K562 (cell line): Measurements from ENCODE around the gene ASCL3. TPM values are rescaled to one million over a fixed set of nuclear protein-coding genes. Genes with fewer than 3 reads are reported as not detected.

Source experiments
- CBX1 ChIP-seq: sonication (generic); IDR thresholded peaks from 2 replicates; pipeline ENCODE4 v1.6.1; 2016; ENCODE audit warnings: antibody characterized with exemption, low read depth, mild to moderate bottlenecking
- CXXC5 ChIP-seq: fragments of 250-450 bp; sonication (Bioruptor Pico); IDR thresholded peaks from 2 replicates; pipeline ENCODE4 v1.8.0; 2022; ENCODE audit warnings: inconsistent platforms, mild to moderate bottlenecking, moderate library complexity
- ERF ChIP-seq: fragments of 450-650 bp; formaldehyde crosslinking; IDR thresholded peaks from 2 replicates; pipeline ENCODE4 v1.4.0; 2020; ENCODE audit warnings: mild to moderate bottlenecking, mixed read lengths
- GATAD2B ChIP-seq: fragments of 450-650 bp; IDR thresholded peaks from 2 replicates; pipeline ENCODE4 v1.6.1; 2017; ENCODE audit warnings: mild to moderate bottlenecking, borderline replicate concordance
- HMGN3 ChIP-seq: IDR thresholded peaks from 2 replicates; pipeline ENCODE4 v1.6.1; 2011; ENCODE audit warnings: borderline replicate concordance, low read depth, mild to moderate bottlenecking, mixed read lengths, low read length; ENCODE audit not compliant: insufficient read length; ENCODE audit errors: extremely low read depth
- KAT7 ChIP-seq: sonication (generic); formaldehyde crosslinking; IDR thresholded peaks from 2 replicates; pipeline ENCODE4 v1.8.0; 2022; ENCODE audit warnings: missing genetic modification reagents, mild to moderate bottlenecking, borderline replicate concordance
- NCOR1 ChIP-seq: fragments of 450-650 bp; IDR thresholded peaks from 2 replicates; pipeline ENCODE4 v1.6.1; 2016; ENCODE audit warnings: mild to moderate bottlenecking, moderate library complexity
- PCBP1 ChIP-seq: fragments of 200-400 bp; formaldehyde crosslinking; IDR thresholded peaks from 2 replicates; pipeline ENCODE4 v1.6.1; 2018; ENCODE audit warnings: mild to moderate bottlenecking, low read depth, low read length; ENCODE audit not compliant: poor library complexity, severe bottlenecking
- POLR2AphosphoS2 ChIP-seq: IDR thresholded peaks from 2 replicates; pipeline ENCODE4 v1.6.1; 2012; ENCODE audit warnings: low read length, improper control_type of control experiment
- RFX1 ChIP-seq: fragments of 450-650 bp; IDR thresholded peaks from 2 replicates; pipeline ENCODE4 v1.6.1; 2016; ENCODE audit warnings: mild to moderate bottlenecking, moderate library complexity
- SETDB1 ChIP-seq: IDR thresholded peaks from one replicate; pipeline ENCODE4 v1.6.1; 2012; ENCODE audit warnings: low read length, control low read depth, inconsistent platforms
- SIN3A ChIP-seq, 2 experiments: fragments of 150-350 bp in 1 of 2; IDR thresholded peaks; 2 replicates each; pipeline ENCODE4 v1.6.1; 2011 to 2016; ENCODE audit warnings: borderline replicate concordance in 2 of 2, low read depth in 2 of 2, low read length in 2 of 2, mild to moderate bottlenecking in 2 of 2, moderate library complexity in 2 of 2; ENCODE audit not compliant: control insufficient read depth in 1 of 2
- SMARCB1 ChIP-seq: IDR thresholded peaks from 2 replicates; pipeline ENCODE4 v1.6.1; 2011; ENCODE audit warnings: improper control_type of control experiment, low read depth; ENCODE audit not compliant: insufficient read length
- SREBF1 ChIP-seq: fragments of 150-350 bp; IDR thresholded peaks from 2 replicates; pipeline ENCODE4 v1.6.1; 2014; ENCODE audit warnings: antibody characterized with exemption, low read depth, low read length, borderline replicate concordance
- ZEB2 ChIP-seq: fragments of 450-650 bp; IDR thresholded peaks from 2 replicates; pipeline ENCODE4 v1.6.1; 2016
- ZNF124 ChIP-seq: sonication (generic); formaldehyde crosslinking; IDR thresholded peaks from 2 replicates; pipeline ENCODE4 v1.8.1; 2022; ENCODE audit warnings: missing genetic modification reagents
- ZNF184 ChIP-seq: sonication (generic); formaldehyde crosslinking; IDR thresholded peaks from 2 replicates; pipeline ENCODE4 v1.5.0; 2020; ENCODE audit warnings: missing genetic modification reagents
- ZNF232 ChIP-seq: sonication (generic); formaldehyde crosslinking; IDR thresholded peaks from 2 replicates; pipeline ENCODE4 v1.8.0; 2022; ENCODE audit warnings: mild to moderate bottlenecking, missing genetic modification reagents
- ZNF41 ChIP-seq: fragments of 250-450 bp; sonication (Bioruptor Pico); conservative IDR thresholded peaks from 2 replicates; pipeline ENCODE4 v1.4.0; 2020; ENCODE audit warnings: mild to moderate bottlenecking
- ZNF586 ChIP-seq: fragments of 450-650 bp; formaldehyde crosslinking; conservative IDR thresholded peaks from 2 replicates; pipeline ENCODE4 v1.4.0; 2020; ENCODE audit warnings: mild to moderate bottlenecking, moderate library complexity
- ZNF644 ChIP-seq: fragments of 200-800 bp; sonication (Bioruptor generic); IDR thresholded peaks from 2 replicates; pipeline ENCODE4 v1.6.1; 2016; ENCODE audit warnings: low read depth, missing genetic modification characterization, missing compliant biosample characterization
- polyA plus RNA-seq, 8 experiments: library from polyadenylated mRNA; depleted of rRNA in 4 of 8; stranded (reverse) in 5 of 8; unstranded in 3 of 8; fragments of >200 nt; fragmentation: Nextera tagmentation in 2 of 8; fragmentation: Illumina TruSeq in 1 of 8; extraction: Ambion mirVana in 2 of 8; extraction: Trizol in 1 of 8; gene quantifications; 2 replicates each; pipeline versions ENCODE4 v1.2.1 to v1.2.3, GENCODE V29; 2011 to 2014; ENCODE audit warnings: inconsistent platforms in 1 of 8, missing spikeins in 1 of 8
- total RNA-seq, 7 experiments: library from RNA; depleted of rRNA in 6 of 7; stranded (reverse); fragments of >200 nt in 6 of 7; fragmentation: Illumina TruSeq in 2 of 7; extraction: Trizol in 2 of 7; gene quantifications; 2 replicates each; pipeline versions ENCODE4 v1.2.1 to v1.2.3, GENCODE V29; 2011 to 2021; ENCODE audit warnings: low replicate concordance in 1 of 7
- TF ChIP-seq, protein P1 (sequence below): fragments of 250-450 bp; sonication (Bioruptor Pico); IDR thresholded peaks from 2 replicates; pipeline ENCODE4 v1.8.0; 2021; ENCODE audit warnings: moderate library complexity, mild to moderate bottlenecking, inconsistent platforms
- TF ChIP-seq, protein P2 (sequence below): fragments of 450-650 bp; IDR thresholded peaks from 2 replicates; pipeline ENCODE4 v1.6.1; 2016
- TF ChIP-seq, protein P3 (sequence below): sonication (generic); formaldehyde crosslinking; IDR thresholded peaks from 2 replicates; pipeline ENCODE4 v1.8.1; 2023; ENCODE audit warnings: mild to moderate bottlenecking, missing genetic modification reagents
- TF ChIP-seq, protein P4 (sequence below): fragments of 250-450 bp; sonication (Bioruptor Pico); IDR thresholded peaks from 2 replicates; pipeline ENCODE4 v1.5.0; 2021; ENCODE audit warnings: mild to moderate bottlenecking, borderline replicate concordance

The ASCL3 gene
- total and polyA plus RNA-seq, 9 of the 15 experiments (the other 6 are each of a cell fraction or from before 2014, with no cell fraction given) = not detected

- TF ChIP-seq SETDB1 (no peak), HMGN3 (peak; percentile 62), CBX1 (no peak), SMARCB1 (no peak), SREBF1 (no peak), ZNF644 (tag) (no peak), ERF (CRISPR knock-in tag) (no peak), KAT7 (CRISPR knock-in tag) (no peak; the same call in 1 of the 2 replicates), ZNF184 (no peak), PCBP1 (no peak), ZNF41 (no peak), SIN3A (IDR thresholded peaks at IDR 0.05; ENCODE audit: borderline replicate concordance in 2 of 2, control insufficient read depth in 1 of 2, low read depth in 2 of 2, low read length in 2 of 2) (no peak), CXXC5 (CRISPR knock-in tag) (no peak), ZNF124 (CRISPR knock-in tag) (no peak), GATAD2B (no peak), POLR2AphosphoS2 (no peak), ZEB2 (no peak), ZNF586 (CRISPR knock-in tag) (no peak), RFX1 (no peak), NCOR1 (no peak), ZNF232 (no peak)
- TF ChIP-seq, protein P1, sequence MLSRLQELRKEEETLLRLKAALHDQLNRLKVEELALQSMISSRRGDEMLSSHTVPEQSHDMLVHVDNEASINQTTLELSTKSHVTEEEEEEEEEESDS (CRISPR knock-in tag) = no peak
- TF ChIP-seq, protein P2, sequence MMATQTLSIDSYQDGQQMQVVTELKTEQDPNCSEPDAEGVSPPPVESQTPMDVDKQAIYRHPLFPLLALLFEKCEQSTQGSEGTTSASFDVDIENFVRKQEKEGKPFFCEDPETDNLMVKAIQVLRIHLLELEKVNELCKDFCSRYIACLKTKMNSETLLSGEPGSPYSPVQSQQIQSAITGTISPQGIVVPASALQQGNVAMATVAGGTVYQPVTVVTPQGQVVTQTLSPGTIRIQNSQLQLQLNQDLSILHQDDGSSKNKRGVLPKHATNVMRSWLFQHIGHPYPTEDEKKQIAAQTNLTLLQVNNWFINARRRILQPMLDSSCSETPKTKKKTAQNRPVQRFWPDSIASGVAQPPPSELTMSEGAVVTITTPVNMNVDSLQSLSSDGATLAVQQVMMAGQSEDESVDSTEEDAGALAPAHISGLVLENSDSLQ = peak; percentile 51
- TF ChIP-seq, protein P3, sequence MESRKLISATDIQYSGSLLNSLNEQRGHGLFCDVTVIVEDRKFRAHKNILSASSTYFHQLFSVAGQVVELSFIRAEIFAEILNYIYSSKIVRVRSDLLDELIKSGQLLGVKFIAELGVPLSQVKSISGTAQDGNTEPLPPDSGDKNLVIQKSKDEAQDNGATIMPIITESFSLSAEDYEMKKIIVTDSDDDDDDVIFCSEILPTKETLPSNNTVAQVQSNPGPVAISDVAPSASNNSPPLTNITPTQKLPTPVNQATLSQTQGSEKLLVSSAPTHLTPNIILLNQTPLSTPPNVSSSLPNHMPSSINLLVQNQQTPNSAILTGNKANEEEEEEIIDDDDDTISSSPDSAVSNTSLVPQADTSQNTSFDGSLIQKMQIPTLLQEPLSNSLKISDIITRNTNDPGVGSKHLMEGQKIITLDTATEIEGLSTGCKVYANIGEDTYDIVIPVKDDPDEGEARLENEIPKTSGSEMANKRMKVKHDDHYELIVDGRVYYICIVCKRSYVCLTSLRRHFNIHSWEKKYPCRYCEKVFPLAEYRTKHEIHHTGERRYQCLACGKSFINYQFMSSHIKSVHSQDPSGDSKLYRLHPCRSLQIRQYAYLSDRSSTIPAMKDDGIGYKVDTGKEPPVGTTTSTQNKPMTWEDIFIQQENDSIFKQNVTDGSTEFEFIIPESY = no peak
- TF ChIP-seq, protein P4, sequence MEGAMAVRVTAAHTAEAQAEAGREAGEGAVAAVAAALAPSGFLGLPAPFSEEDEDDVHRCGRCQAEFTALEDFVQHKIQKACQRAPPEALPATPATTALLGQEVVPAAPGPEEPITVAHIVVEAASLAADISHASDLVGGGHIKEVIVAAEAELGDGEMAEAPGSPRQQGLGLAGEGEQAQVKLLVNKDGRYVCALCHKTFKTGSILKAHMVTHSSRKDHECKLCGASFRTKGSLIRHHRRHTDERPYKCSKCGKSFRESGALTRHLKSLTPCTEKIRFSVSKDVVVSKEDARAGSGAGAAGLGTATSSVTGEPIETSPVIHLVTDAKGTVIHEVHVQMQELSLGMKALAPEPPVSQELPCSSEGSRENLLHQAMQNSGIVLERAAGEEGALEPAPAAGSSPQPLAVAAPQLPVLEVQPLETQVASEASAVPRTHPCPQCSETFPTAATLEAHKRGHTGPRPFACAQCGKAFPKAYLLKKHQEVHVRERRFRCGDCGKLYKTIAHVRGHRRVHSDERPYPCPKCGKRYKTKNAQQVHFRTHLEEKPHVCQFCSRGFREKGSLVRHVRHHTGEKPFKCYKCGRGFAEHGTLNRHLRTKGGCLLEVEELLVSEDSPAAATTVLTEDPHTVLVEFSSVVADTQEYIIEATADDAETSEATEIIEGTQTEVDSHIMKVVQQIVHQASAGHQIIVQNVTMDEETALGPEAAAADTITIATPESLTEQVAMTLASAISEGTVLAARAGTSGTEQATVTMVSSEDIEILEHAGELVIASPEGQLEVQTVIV (CRISPR knock-in tag) = no peak
Observed at GRCh38 chr11:8963569-8964323, 20.9 kb upstream of the ASCL3 start (continued).
